Brain microvascular endothelial cell (primary cell): ENCODE data around the gene CD300LF.

Source experiments
- DNase-seq: peaks from one replicate; pipeline ENCODE4 v3.0.0-alpha.2; 2020
- H3K27ac ChIP-seq: fragments of 250-450 bp; sonication (Bioruptor Pico); 2 replicates; pipeline ENCODE4 v1.5.1; 2020; ENCODE audit warnings: mild to moderate bottlenecking, moderate library complexity
- H3K27me3 ChIP-seq: fragments of 250-450 bp; sonication (Bioruptor Pico); replicated peaks from 2 replicates; pipeline ENCODE4 v1.5.1; 2020; ENCODE audit warnings: mild to moderate bottlenecking
- H3K36me3 ChIP-seq: fragments of 250-450 bp; sonication (Bioruptor Pico); replicated peaks from 2 replicates; pipeline ENCODE4 v1.5.1; 2020; ENCODE audit warnings: mild to moderate bottlenecking
- H3K4me3 ChIP-seq: 2 replicates; pipeline ENCODE4 v1.5.1; 2011; ENCODE audit warnings: low read depth, mild to moderate bottlenecking, control low read depth, low read length, moderate library complexity
- CTCF ChIP-seq: IDR thresholded peaks from 2 replicates; pipeline ENCODE4 v1.5.1; 2011; ENCODE audit warnings: low read depth, mild to moderate bottlenecking, moderate library complexity, low read length, control low read depth, inconsistent platforms; ENCODE audit errors: missing control alignments
- in situ Hi-C: cut with HindIII; loops from 2 replicates; pipeline ENCODE4 v1.10.0; 2017; ENCODE audit warnings: low sequenced_read_pairs, low pct_ligation_motif_present

The CD300LF gene

GRCh38 chr17:74682028-74682427 lies 30.7 kb downstream of the CD300LF start:
- H3K4me3 ChIP-seq = no peak overlapping the region
- H3K27me3 ChIP-seq = no peaks in the 10 kb centered on the region
- TF ChIP-seq CTCF = no peak
- DNase-seq = no peak
- in situ Hi-C loops = no loop called here
- no peaks in the 10 kb centered on the region for H3K36me3 ChIP-seq
- H3K27ac ChIP-seq = no peak overlapping the region

GRCh38 chr17:74680941-74681340 lies 31.8 kb downstream of the CD300LF start:
- TF ChIP-seq CTCF = no peak
- no peak overlapping the region for H3K4me3 ChIP-seq
- in situ Hi-C loops = no loop called here
- no peak for DNase-seq
- no peaks in the 10 kb centered on the region for H3K36me3 ChIP-seq
- H3K27me3 ChIP-seq = no peaks in the 10 kb centered on the region
- no peak overlapping the region for H3K27ac ChIP-seq

- Histone ChIP-seq H3K4me3 (no peak overlapping the region), H3K36me3 (no peaks in the 10 kb centered on the region), H3K27me3 (no peaks in the 10 kb centered on the region), H3K27ac (no peak overlapping the region)
- in situ Hi-C loops = no loop called here
- no peak for TF ChIP-seq CTCF
- no peak for DNase-seq
These were observed 32.5 kb downstream of the CD300LF start for GRCh38 chr17:74680213-74680612.

DNA sequence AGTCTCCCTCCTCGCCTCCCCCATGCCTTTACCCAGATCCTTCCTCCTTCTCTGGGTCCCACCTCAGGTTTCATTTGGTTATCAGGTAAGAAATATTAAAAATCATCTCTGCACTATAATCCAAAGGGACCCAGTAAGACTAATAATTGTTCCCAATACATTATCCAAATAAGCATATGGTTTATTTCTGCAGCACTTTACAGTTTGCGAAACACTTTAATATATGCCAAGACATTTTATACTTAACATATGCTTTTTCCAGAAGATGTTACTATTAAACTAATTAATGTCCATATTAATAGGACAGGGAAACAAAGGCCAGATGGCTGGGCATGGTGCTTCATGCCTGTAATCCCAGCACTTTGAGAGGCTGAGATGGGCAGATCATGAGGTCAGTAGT lies 33.3 kb downstream of the CD300LF start:
- in situ Hi-C loops = no loop called here
- Histone ChIP-seq H3K36me3 (no peaks in the 10 kb centered on the region), H3K27ac (no peak overlapping the region), H3K27me3 (no peaks in the 10 kb centered on the region), H3K4me3 (no peak overlapping the region)
- DNase-seq = no peak
- no peak for TF ChIP-seq CTCF

GRCh38 chr17:74678541-74678940 lies 34.2 kb downstream of the CD300LF start:
- no peak for DNase-seq
- Histone ChIP-seq H3K36me3 (no peaks in the 10 kb centered on the region), H3K4me3 (no peak overlapping the region), H3K27me3 (no peaks in the 10 kb centered on the region), H3K27ac (no peak overlapping the region)
- no peak for TF ChIP-seq CTCF
- in situ Hi-C loops = no loop called here
